ENCODE measurements around the gene ZNF263.

Gene ZNF263

DNA sequence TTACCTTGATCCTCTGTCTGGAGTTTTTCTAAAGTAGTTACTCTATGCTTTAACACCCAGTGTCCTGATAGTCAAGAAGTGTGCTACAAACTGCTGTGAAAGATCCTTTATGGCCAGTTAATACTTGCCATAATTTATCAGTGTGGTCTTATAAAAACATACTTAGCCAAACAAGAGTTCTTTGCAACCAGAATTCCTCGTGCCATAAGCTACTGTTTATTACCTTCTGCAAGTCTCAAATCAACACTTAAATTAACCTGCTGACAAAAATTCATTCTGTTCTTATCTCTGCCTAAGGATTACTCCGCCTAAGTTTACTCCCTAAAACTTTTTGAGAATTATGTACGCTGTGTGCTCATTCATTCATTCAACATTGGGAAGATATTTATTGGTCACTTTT, 44.8 kb downstream of the ZNF263 start:
- DNase-seq (ENCODE audit: low read depth): no peak

DNA sequence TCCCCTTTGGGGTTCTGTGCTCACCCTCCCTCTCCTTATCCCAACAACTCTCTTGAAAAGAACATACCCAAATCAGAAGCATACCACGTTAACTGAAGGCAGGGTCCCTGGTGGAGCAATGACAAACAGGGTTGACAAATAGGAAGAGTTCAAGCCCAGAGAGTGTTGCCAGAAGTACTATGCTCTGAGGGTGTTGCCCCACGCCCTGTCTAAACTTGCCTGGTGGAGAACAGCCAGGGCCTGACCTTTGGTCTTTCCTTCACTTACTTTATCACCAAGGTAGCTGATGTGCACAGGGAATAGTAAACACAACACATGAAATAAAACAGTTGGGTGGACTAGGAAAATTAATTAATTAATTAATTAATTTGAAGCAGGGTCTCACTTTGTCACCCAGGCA, 45.4 kb downstream of the ZNF263 start:
- no peak for DNase-seq (ENCODE audit: low read depth)

All from fibroblast of gingiva (primary cell).